22Rv1 (cell line): ENCODE measurements around the gene UCKL1.

Experiments
- CTCF ChIP-seq: fragments of 450-650 bp; IDR thresholded peaks from 2 replicates; pipeline ENCODE4 v1.5.1; 2017; ENCODE audit warnings: mild to moderate bottlenecking
- ZFX ChIP-seq: fragments of 450-650 bp; IDR thresholded peaks from 2 replicates; pipeline ENCODE4 v1.6.1; 2017; ENCODE audit warnings: antibody characterized with exemption, borderline replicate concordance

GRCh38 chr20:63935447-63935846 is 20.8 kb downstream of the UCKL1 start:
- TF ChIP-seq CTCF: no peak
- TF ChIP-seq ZFX: no peak
